K562 (cell line): ENCODE data around the gene GPR108. TPM values are rescaled to one million over a fixed set of nuclear protein-coding genes. Genes with fewer than 3 reads are reported as not detected.

ENCODE experiments used
- DPF2 ChIP-seq: fragments of 450-650 bp; IDR thresholded peaks from 2 replicates; pipeline ENCODE4 v1.6.1; 2016
- EP300 ChIP-seq: IDR thresholded peaks from 2 replicates; pipeline ENCODE4 v1.6.1; 2012; ENCODE audit warnings: low read length, improper control_type of control experiment
- ESRRB ChIP-seq: fragments of 250-450 bp; sonication (Bioruptor Pico); IDR thresholded peaks from 2 replicates; pipeline ENCODE4 v1.5.0; 2020; ENCODE audit warnings: mild to moderate bottlenecking, moderate library complexity, borderline replicate concordance
- FOXA1 ChIP-seq: fragments of 450-650 bp; IDR thresholded peaks from 2 replicates; pipeline ENCODE4 v1.6.1; 2016; ENCODE audit warnings: mild to moderate bottlenecking, borderline replicate concordance
- MAFK ChIP-seq: IDR thresholded peaks from 2 replicates; pipeline ENCODE4 v1.6.1; 2011; ENCODE audit warnings: low read length, improper control_type of control experiment
- MAZ ChIP-seq, 2 experiments: fragments of 450-650 bp in 1 of 2; sonication (generic) in 1 of 2; formaldehyde crosslinking; IDR thresholded peaks in 1 of 2; conservative IDR thresholded peaks in 1 of 2; 2 replicates each; pipeline versions ENCODE4 v1.4.0 to v1.5.0; 2020; ENCODE audit warnings: mild to moderate bottlenecking in 1 of 2, missing genetic modification reagents in 1 of 2
- RCOR1 ChIP-seq, 2 experiments: IDR thresholded peaks; 2 replicates each; pipeline ENCODE4 v1.6.1; 2012; ENCODE audit warnings: low read depth in 2 of 2, low read length in 2 of 2, borderline replicate concordance in 1 of 2, improper control_type of control experiment in 1 of 2
- SIN3B ChIP-seq: fragments of 450-650 bp; IDR thresholded peaks from 2 replicates; pipeline ENCODE4 v1.6.1; 2017; ENCODE audit warnings: low read depth, mild to moderate bottlenecking, moderate library complexity
- polyA plus RNA-seq, 8 experiments: library from polyadenylated mRNA; depleted of rRNA in 4 of 8; stranded (reverse) in 5 of 8; unstranded in 3 of 8; fragments of >200 nt; fragmentation: Nextera tagmentation in 2 of 8; fragmentation: Illumina TruSeq in 1 of 8; extraction: Ambion mirVana in 2 of 8; extraction: Trizol in 1 of 8; gene quantifications; 2 replicates each; pipeline versions ENCODE4 v1.2.1 to v1.2.3, GENCODE V29; 2011 to 2014; ENCODE audit warnings: inconsistent platforms in 1 of 8, missing spikeins in 1 of 8
- total RNA-seq, 7 experiments: library from RNA; depleted of rRNA in 6 of 7; stranded (reverse); fragments of >200 nt in 6 of 7; fragmentation: Illumina TruSeq in 2 of 7; extraction: Trizol in 2 of 7; gene quantifications; 2 replicates each; pipeline versions ENCODE4 v1.2.1 to v1.2.3, GENCODE V29; 2011 to 2021; ENCODE audit warnings: low replicate concordance in 1 of 7
- TF ChIP-seq, protein P1 (sequence below), 2 experiments: IDR thresholded peaks; 2 replicates each; pipeline ENCODE4 v1.6.1; 2011; ENCODE audit warnings: borderline replicate concordance in 1 of 2, control low read depth in 1 of 2, low read depth in 1 of 2, low read length in 1 of 2, mild to moderate bottlenecking in 1 of 2, mixed read lengths in 1 of 2, moderate library complexity in 1 of 2; ENCODE audit not compliant: insufficient read depth in 1 of 2, insufficient read length in 1 of 2, poor library complexity in 1 of 2, severe bottlenecking in 1 of 2; ENCODE audit errors: extremely low read depth in 1 of 2

Gene GPR108
- total and polyA plus RNA-seq, 9 of the 15 experiments (the other 6 are each of a cell fraction or from before 2014, with no cell fraction given) = 2.4 to 33.2 (median 24.4) TPM

DNA sequence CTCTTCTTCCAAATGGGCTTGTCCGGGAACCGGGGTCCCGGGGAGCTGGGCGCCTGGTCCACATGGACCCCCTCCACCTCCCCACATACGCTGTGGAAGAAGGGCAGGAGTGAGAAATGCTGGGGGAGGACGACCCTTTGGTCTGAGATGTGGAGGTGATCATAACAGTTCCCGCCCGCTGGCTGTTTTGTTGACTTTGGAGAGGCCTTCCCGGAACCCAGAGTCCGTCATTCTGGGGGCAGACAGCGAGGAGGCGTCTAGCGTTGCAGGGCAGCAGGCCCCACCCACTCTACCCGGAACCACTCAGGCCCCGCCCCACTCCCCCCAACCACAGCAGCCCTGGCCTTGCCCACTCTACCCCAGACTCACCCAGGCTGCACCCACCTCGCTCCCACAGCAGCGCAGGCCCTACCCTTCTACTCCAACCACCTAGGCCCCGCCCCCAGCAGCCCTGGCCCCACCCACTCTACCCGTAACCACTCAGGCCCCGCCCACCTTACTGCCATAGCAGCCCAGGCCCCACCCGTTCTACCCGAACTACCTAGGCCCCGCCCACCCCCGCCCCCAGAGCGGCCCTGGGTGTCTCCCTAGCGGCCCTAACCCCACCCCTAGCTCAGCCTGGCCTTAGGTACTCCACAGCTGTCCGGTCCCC is 7.1 kb downstream of the GPR108 start (continued):
- TF ChIP-seq DPF2 = peak; percentile 31; the same call in 1 of the 2 replicates
- no peak for TF ChIP-seq ESRRB (CRISPR knock-in tag)
- TF ChIP-seq MAZ (CRISPR knock-in tag; conservative IDR thresholded peaks at IDR 0.05 in 1 of 2, IDR thresholded peaks at IDR 0.05 in 1 of 2) = peak; percentile 50 to 77
- TF ChIP-seq, protein P1, sequence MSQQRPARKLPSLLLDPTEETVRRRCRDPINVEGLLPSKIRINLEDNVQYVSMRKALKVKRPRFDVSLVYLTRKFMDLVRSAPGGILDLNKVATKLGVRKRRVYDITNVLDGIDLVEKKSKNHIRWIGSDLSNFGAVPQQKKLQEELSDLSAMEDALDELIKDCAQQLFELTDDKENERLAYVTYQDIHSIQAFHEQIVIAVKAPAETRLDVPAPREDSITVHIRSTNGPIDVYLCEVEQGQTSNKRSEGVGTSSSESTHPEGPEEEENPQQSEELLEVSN (IDR thresholded peaks at IDR 0.05; ENCODE audit: borderline replicate concordance in 1 of 2, extremely low read depth in 1 of 2, insufficient read depth in 1 of 2, insufficient read length in 1 of 2, low read depth in 1 of 2, low read length in 1 of 2, poor library complexity in 1 of 2, severe bottlenecking in 1 of 2) = peak in 1 of 2 experiments; percentile 13
- no peak for TF ChIP-seq FOXA1
- 0 out of 2 replicates have a peak, but pooled peaks have one; percentile 2 for TF ChIP-seq MAFK
- no peak for TF ChIP-seq SIN3B
- peak; percentile 32; the same call in 1 of the 2 replicates for TF ChIP-seq EP300
- 0 out of 4 replicates have a peak, but pooled peaks of 1 of the 2 experiments have one; percentile 31 for TF ChIP-seq RCOR1 (IDR thresholded peaks at IDR 0.05; ENCODE audit: borderline replicate concordance in 1 of 2, low read depth in 2 of 2, low read length in 2 of 2)
- TF ChIP-seq, all 486 proteins: peak for 46
